ENCODE measurements around the gene KCNH8. TPM values are rescaled to one million over a fixed set of nuclear protein-coding genes. Genes with fewer than 3 reads are reported as not detected.

Gene KCNH8
- total RNA-seq, 2 donors from 2014 or later, result 0.05 TPM; not detected in 1

DNA sequence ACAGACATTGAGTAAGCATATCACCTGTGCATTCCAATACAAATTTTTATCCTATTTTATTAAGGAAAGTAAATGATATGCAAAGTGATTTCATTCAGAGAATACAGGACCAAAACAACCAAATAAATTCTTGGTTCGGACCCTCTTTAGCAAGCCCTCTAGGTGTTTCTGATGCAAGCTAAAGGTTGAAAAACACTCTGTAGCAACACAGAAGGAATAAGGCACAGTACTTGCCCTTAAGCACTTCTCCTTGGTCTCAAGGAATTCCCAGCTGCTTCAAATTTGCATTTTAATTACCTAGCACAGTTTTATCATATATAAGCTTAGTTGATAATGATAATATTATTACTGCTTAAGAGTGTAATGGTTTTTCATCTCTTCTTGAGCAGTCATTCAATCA lies 288.4 kb downstream of the KCNH8 start:
- Mint-ChIP-seq H3K4me3 (no peak overlapping the region), H3K4me1 (ENCODE audit: low read depth) (no peaks in the 10 kb centered on the region), H3K27me3 (ENCODE audit: low read depth) (no peaks in the 10 kb centered on the region), H3K9me3 (no peaks in the 10 kb centered on the region), H3K27ac (no peak overlapping the region), H3K36me3 (ENCODE audit: insufficient read depth in 2 of 2) (no peaks in the 10 kb centered on the region)
- ATAC-seq (replicated peaks in 1 of 2), result no peak
- DNase-seq, result no peak

- no peaks in the 10 kb centered on the region for H3K36me3 Mint-ChIP-seq (ENCODE audit: insufficient read depth in 2 of 2)
- no peak overlapping the region for H3K27ac Mint-ChIP-seq
- H3K4me3 Mint-ChIP-seq, result no peak overlapping the region
- DNase-seq, result no peak
- ATAC-seq (replicated peaks in 1 of 2), result no peak
- no peaks in the 10 kb centered on the region for H3K27me3 Mint-ChIP-seq (ENCODE audit: low read depth)
- H3K4me1 Mint-ChIP-seq (ENCODE audit: low read depth), result no peaks in the 10 kb centered on the region
- no peaks in the 10 kb centered on the region for H3K9me3 Mint-ChIP-seq
These were observed 291.6 kb downstream of the KCNH8 start for GRCh38 chr3:19439944-19440343.

DNA sequence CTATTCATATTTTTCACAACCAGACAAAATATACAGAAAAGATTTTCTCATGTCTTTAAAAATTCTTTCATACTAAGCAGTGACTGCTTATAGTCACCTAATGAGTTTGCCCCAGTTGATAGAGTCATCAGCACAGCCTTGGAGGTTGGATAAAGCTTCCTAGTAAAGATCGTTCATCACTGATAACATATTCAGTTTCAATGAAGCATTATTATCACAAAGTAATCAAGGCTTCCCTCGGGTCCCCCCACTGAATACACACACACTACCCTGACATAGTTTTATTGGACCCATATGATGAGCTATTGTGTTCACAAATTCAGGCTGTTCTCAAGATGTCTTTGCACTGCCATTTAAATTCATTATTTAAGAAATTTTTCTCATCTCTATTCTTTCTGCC lies 297.8 kb downstream of the KCNH8 start:
- no peak for DNase-seq
- H3K9me3 Mint-ChIP-seq, result peaks cover 0 to 2% of the 10 kb centered on the region in 2 donors
- H3K4me3 Mint-ChIP-seq, result peak overlapping the region in 1 of 2 donors; percentile 23
- peak overlapping the region; percentile 7 for H3K27ac Mint-ChIP-seq
- no peaks in the 10 kb centered on the region for H3K36me3 Mint-ChIP-seq (ENCODE audit: insufficient read depth in 2 of 2)
- no peaks in the 10 kb centered on the region for H3K4me1 Mint-ChIP-seq (ENCODE audit: low read depth)
- ATAC-seq (replicated peaks in 1 of 2), result no peak
- H3K27me3 Mint-ChIP-seq (ENCODE audit: low read depth), result no peaks in the 10 kb centered on the region

DNA sequence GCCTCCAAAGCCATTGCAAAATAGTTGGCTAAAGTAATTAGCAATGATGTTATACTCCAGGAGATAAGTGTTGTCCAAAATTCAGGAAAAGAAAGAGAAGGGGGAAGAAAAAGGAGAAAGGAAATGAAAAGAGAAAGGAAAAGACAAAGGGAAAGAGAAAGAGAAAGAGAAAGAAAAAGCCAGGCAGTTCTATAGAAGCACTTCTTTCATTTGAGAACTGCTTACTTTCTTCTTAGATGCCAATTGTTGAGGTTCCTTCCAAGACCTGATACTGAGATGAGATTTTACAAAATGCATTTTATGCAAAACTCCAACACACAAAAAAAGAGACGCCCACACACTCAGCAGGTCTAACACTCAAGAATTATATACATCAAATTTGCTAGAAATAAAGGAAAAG lies 298.4 kb downstream of the KCNH8 start:
- Mint-ChIP-seq H3K9me3 (peaks cover 0 to 2% of the 10 kb centered on the region in 2 donors), H3K27me3 (ENCODE audit: low read depth) (no peaks in the 10 kb centered on the region), H3K4me1 (ENCODE audit: low read depth) (no peaks in the 10 kb centered on the region), H3K36me3 (ENCODE audit: insufficient read depth in 2 of 2) (no peaks in the 10 kb centered on the region), H3K4me3 (peak overlapping the region in 1 of 2 donors; percentile 23), H3K27ac (peak overlapping the region; percentile 7)
- DNase-seq (no peak), ATAC-seq (replicated peaks in 1 of 2) (no peak)

GRCh38 chr3:19455546-19455945 lies 307.2 kb downstream of the KCNH8 start:
- ATAC-seq (replicated peaks in 1 of 2), result no peak
- H3K9me3 Mint-ChIP-seq, result peaks cover 2 to 3% of the 10 kb centered on the region in 2 donors
- H3K27me3 Mint-ChIP-seq (ENCODE audit: low read depth), result no peaks in the 10 kb centered on the region
- H3K36me3 Mint-ChIP-seq (ENCODE audit: insufficient read depth in 2 of 2), result no peaks in the 10 kb centered on the region
- no peak overlapping the region for H3K4me3 Mint-ChIP-seq
- H3K4me1 Mint-ChIP-seq (ENCODE audit: low read depth), result no peaks in the 10 kb centered on the region
- no peak for DNase-seq
- no peak overlapping the region for H3K27ac Mint-ChIP-seq

- Mint-ChIP-seq H3K4me1 (ENCODE audit: low read depth) (no peaks in the 10 kb centered on the region), H3K4me3 (no peak overlapping the region), H3K36me3 (ENCODE audit: insufficient read depth in 2 of 2) (no peaks in the 10 kb centered on the region), H3K9me3 (peaks cover 2 to 5% of the 10 kb centered on the region in 2 donors), H3K27ac (no peak overlapping the region), H3K27me3 (ENCODE audit: low read depth) (no peaks in the 10 kb centered on the region)
- DNase-seq (no peak), ATAC-seq (replicated peaks in 1 of 2) (no peak)
These were observed 308.4 kb downstream of the KCNH8 start for GRCh38 chr3:19456738-19457137.

- Mint-ChIP-seq H3K27me3 (ENCODE audit: low read depth) (no peaks in the 10 kb centered on the region), H3K4me3 (no peak overlapping the region)
These were observed 309.1 kb downstream of the KCNH8 start for GRCh38 chr3:19457449-19457848.

GRCh38 chr3:19467761-19468160 lies 319.5 kb downstream of the KCNH8 start:
- no peak overlapping the region for H3K4me3 Mint-ChIP-seq
- peaks cover 0 to 4% of the 10 kb centered on the region in 2 donors for H3K9me3 Mint-ChIP-seq
- no peaks in the 10 kb centered on the region for H3K27me3 Mint-ChIP-seq (ENCODE audit: low read depth)

More at GRCh38 chr3:19457449-19457848, 309.1 kb downstream of the KCNH8 start:
- Mint-ChIP-seq H3K9me3 (peaks cover 3 to 5% of the 10 kb centered on the region in 2 donors), H3K27ac (no peak overlapping the region), H3K4me1 (ENCODE audit: low read depth) (no peaks in the 10 kb centered on the region), H3K36me3 (ENCODE audit: insufficient read depth in 2 of 2) (peaks cover 0 to 1% of the 10 kb centered on the region in 2 donors)
- ATAC-seq (replicated peaks in 1 of 2) (no peak), DNase-seq (no peak)

DNA sequence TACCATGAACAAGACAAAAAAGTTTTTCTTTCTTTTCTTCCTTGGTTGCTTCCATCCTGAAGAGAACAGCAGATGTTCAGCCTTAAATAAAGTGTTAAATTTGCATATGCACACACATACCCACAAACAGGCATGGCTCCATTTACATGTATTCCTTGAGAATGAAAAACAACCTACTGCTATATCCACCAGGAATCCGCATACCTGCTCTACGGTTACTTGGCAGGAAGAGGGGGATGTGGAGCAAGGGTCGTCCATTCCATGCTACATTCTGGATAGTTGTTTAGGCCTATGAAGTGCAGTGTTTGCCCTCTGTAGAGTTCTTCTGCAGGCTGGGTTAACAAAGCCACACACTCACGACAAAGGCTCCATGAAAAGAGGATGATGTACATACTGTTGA lies 322.8 kb downstream of the KCNH8 start:
- Mint-ChIP-seq H3K4me3 (no peak overlapping the region), H3K36me3 (ENCODE audit: insufficient read depth in 2 of 2) (no peaks in the 10 kb centered on the region), H3K27ac (no peak overlapping the region), H3K27me3 (ENCODE audit: low read depth) (no peaks in the 10 kb centered on the region), H3K9me3 (peaks cover 0 to 4% of the 10 kb centered on the region in 2 donors), H3K4me1 (ENCODE audit: low read depth) (no peaks in the 10 kb centered on the region)
- no peak for DNase-seq
- no peak for ATAC-seq (replicated peaks in 1 of 2)

More at GRCh38 chr3:19467761-19468160, 319.5 kb downstream of the KCNH8 start:
- DNase-seq, result no peak
- Mint-ChIP-seq H3K27ac (no peak overlapping the region), H3K4me1 (ENCODE audit: low read depth) (no peaks in the 10 kb centered on the region), H3K36me3 (ENCODE audit: insufficient read depth in 2 of 2) (no peaks in the 10 kb centered on the region)
- ATAC-seq (replicated peaks in 1 of 2), result no peak

DNA sequence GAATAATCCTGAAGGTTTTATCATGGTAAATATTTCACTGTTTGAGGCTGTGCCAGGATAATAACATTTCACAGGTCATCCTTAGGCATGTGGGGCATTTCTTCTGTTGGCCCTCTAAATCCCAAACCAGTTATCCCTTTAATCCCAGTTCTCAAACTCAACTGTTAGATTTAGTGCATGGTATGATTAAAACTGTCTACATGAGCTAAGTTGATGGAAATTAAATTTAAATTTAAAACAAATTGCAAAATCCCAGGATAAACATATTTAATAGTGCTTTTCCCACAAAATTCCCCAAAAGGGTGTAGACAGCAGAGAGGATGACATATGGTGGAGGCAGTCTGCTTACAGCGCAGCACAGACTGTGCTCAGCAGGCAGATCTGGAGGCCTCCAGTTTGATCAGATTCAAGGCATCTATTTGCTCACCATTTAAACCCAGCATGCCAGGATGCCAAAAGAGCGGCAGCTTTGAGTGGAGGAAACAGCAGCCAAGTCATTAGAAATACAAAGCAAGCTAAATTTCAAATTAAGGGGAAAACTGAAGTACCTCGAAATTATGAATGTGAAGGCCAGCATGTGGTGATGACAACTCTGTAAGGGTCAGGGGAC lies 325.8 kb downstream of the KCNH8 start:
- no peaks in the 10 kb centered on the region for H3K27me3 Mint-ChIP-seq (ENCODE audit: low read depth)
- no peak overlapping the region for H3K4me3 Mint-ChIP-seq
- ATAC-seq (replicated peaks in 1 of 2) (no peak), DNase-seq (no peak)
- H3K27ac Mint-ChIP-seq, result no peak overlapping the region
- no peaks in the 10 kb centered on the region for H3K4me1 Mint-ChIP-seq (ENCODE audit: low read depth)
- peaks cover 0 to 4% of the 10 kb centered on the region in 2 donors for H3K9me3 Mint-ChIP-seq
- H3K36me3 Mint-ChIP-seq (ENCODE audit: insufficient read depth in 2 of 2), result no peaks in the 10 kb centered on the region

- DNase-seq, result no peak
- Mint-ChIP-seq H3K4me3 (no peak overlapping the region), H3K27ac (no peak overlapping the region), H3K27me3 (ENCODE audit: low read depth) (no peaks in the 10 kb centered on the region), H3K36me3 (ENCODE audit: insufficient read depth in 2 of 2) (no peaks in the 10 kb centered on the region), H3K4me1 (ENCODE audit: low read depth) (no peaks in the 10 kb centered on the region), H3K9me3 (peaks cover 0 to 2% of the 10 kb centered on the region in 2 donors)
- ATAC-seq (replicated peaks in 1 of 2), result no peak
These were observed 328.0 kb downstream of the KCNH8 start for GRCh38 chr3:19476281-19476680.

GRCh38 chr3:19485267-19485666 lies 337.0 kb downstream of the KCNH8 start:
- Mint-ChIP-seq H3K27ac (no peak overlapping the region), H3K27me3 (ENCODE audit: low read depth) (no peaks in the 10 kb centered on the region), H3K9me3 (no peaks in the 10 kb centered on the region), H3K4me1 (ENCODE audit: low read depth) (no peaks in the 10 kb centered on the region), H3K4me3 (no peak overlapping the region), H3K36me3 (ENCODE audit: insufficient read depth in 2 of 2) (no peaks in the 10 kb centered on the region)
- no peak for ATAC-seq (replicated peaks in 1 of 2)
- no peak for DNase-seq

DNA sequence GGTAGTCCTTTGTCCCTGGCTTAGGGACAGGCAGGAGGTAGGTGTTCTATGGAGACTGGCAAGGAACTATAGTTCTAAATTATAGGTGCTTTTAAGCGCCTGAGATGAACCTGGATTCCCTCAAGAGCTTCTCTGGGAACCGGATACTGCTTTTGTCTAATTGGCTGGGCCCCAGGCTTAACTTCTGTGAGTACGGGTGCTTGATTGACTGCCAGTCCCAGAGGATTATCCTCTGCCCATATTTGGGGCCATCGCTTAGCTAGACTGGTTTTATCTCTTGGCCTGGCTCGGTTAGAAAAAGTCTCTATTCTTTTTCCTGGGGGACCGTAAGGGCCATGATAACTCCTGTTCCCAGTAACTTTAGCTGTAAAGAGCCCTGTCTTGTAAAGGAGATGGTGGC lies 339.1 kb downstream of the KCNH8 start:
- Mint-ChIP-seq H3K9me3 (no peaks in the 10 kb centered on the region), H3K36me3 (ENCODE audit: insufficient read depth in 2 of 2) (no peaks in the 10 kb centered on the region), H3K27me3 (ENCODE audit: low read depth) (no peaks in the 10 kb centered on the region), H3K4me1 (ENCODE audit: low read depth) (no peaks in the 10 kb centered on the region), H3K27ac (no peak overlapping the region), H3K4me3 (no peak overlapping the region)
- DNase-seq (no peak), ATAC-seq (replicated peaks in 1 of 2) (no peak)

DNA sequence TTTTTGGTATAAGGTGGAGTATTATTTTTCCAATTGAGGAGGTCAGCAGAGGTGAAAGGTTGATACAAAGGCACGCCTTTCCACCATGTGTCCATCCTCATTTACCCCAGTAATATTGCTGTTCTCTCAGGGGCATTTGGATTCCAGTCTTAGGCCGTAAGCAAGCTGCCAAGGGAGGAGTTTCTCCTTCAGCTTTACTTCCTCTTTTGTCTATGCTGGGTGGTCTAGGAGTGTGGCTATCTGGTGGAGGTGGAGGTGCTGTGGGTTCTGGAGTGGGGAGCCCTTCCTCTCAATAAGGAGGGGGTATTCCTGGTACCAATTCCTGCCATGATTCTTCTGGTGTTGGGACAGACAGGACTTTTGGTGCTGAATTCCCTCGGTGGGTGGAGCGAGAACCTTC lies 340.6 kb downstream of the KCNH8 start:
- no peak for ATAC-seq (replicated peaks in 1 of 2)
- no peak overlapping the region for H3K27ac Mint-ChIP-seq
- no peaks in the 10 kb centered on the region for H3K9me3 Mint-ChIP-seq
- no peak overlapping the region for H3K4me3 Mint-ChIP-seq
- H3K4me1 Mint-ChIP-seq (ENCODE audit: low read depth), result no peaks in the 10 kb centered on the region
- no peaks in the 10 kb centered on the region for H3K36me3 Mint-ChIP-seq (ENCODE audit: insufficient read depth in 2 of 2)
- no peaks in the 10 kb centered on the region for H3K27me3 Mint-ChIP-seq (ENCODE audit: low read depth)
- DNase-seq, result no peak
